Endothelial cell of umbilical vein (primary cell): ENCODE data around the gene GSTO2. TPM values are rescaled to one million over a fixed set of nuclear protein-coding genes. Genes with fewer than 3 reads are reported as not detected.

ENCODE experiments used
- BruUV-seq: library from RNA; stranded (reverse); fragments of 400-500 nt; replicated peaks from 2 replicates; lab custom pipeline; 2021; lab: Mats Ljungman, UMichigan
- CTCF ChIA-PET: fragments of 300-600, 350-600 bp; sonication (Branson Sonifier 250); formaldehyde crosslinking; loops from one replicate; lab custom pipeline; 2021; ENCODE audit warnings: antibody characterized with exemption, inconsistent platforms; lab: Charles Lee
- POLR2A ChIA-PET: fragments of 300-600, 350-600 bp; sonication (Branson Sonifier 250); formaldehyde crosslinking; loops from one replicate; lab custom pipeline; 2021; ENCODE audit warnings: antibody characterized with exemption, inconsistent platforms; lab: Charles Lee
- DNase-seq: peaks from one replicate; pipeline ENCODE4 v3.0.0-alpha.2; 2011; ENCODE audit warnings: low read depth, low spot score
- FAIRE-seq: peaks from 2 replicates; lab custom pipeline; 2011; peaks lifted over from hg19 to GRCh38; lab: Jason Lieb, UNC
- H2AFZ ChIP-seq: 2 replicates; pipeline ENCODE4 v1.6.0; 2012; ENCODE audit warnings: low read depth, low read length, control low read depth, inconsistent platforms
- H3K27ac ChIP-seq: 2 replicates; pipeline ENCODE4 v1.5.1; 2011; ENCODE audit warnings: low read depth, mild to moderate bottlenecking, control low read depth, low read length, moderate library complexity; ENCODE audit not compliant: insufficient read depth
- H3K27me3 ChIP-seq, 2 experiments: 2 replicates each; pipeline versions ENCODE4 v1.6.0 to v1.6.1; 2011; ENCODE audit warnings: low read length in 2 of 2, mixed read lengths in 1 of 2; ENCODE audit not compliant: control insufficient read depth in 2 of 2, insufficient read depth in 2 of 2
- H3K36me3 ChIP-seq, 2 experiments: 2 replicates in 1 of 2; 3 replicates in 1 of 2; pipeline ENCODE4 v1.5.1; 2011; ENCODE audit warnings: low read length in 2 of 2, mild to moderate bottlenecking in 1 of 2, moderate library complexity in 1 of 2; ENCODE audit not compliant: control insufficient read depth in 2 of 2, insufficient read depth in 2 of 2; ENCODE audit errors: extremely low read depth in 1 of 2
- H3K4me1 ChIP-seq: 3 replicates; pipeline ENCODE4 v1.5.1; 2011; ENCODE audit warnings: mild to moderate bottlenecking, low read length; ENCODE audit not compliant: control insufficient read depth, insufficient read depth; ENCODE audit errors: extremely low read depth
- H3K4me2 ChIP-seq: 2 replicates; pipeline ENCODE4 v1.6.1; 2011; ENCODE audit warnings: low read length, control low read depth, mixed read lengths; ENCODE audit not compliant: insufficient read depth
- H3K4me3 ChIP-seq, 3 experiments: fragments of 200-600 bp in 1 of 3; sonication (generic), shearing (Covaris generic) in 1 of 3; replicated peaks in 1 of 3; 2 replicates each; pipeline ENCODE4 v1.5.1; 2011 to 2016; ENCODE audit warnings: control low read depth in 3 of 3, low read length in 3 of 3, mild to moderate bottlenecking in 2 of 3, inconsistent platforms in 1 of 3, low read depth in 1 of 3, moderate library complexity in 1 of 3; ENCODE audit not compliant: insufficient read depth in 1 of 3
- H3K79me2 ChIP-seq: 2 replicates; pipeline ENCODE4 v1.6.0; 2012; ENCODE audit warnings: low read length, inconsistent platforms; ENCODE audit not compliant: control insufficient read depth, insufficient read depth
- H3K9ac ChIP-seq: replicated peaks from 2 replicates; pipeline ENCODE3; 2011; ENCODE audit warnings: low read length, control low read depth; ENCODE audit not compliant: insufficient read depth; ENCODE audit errors: extremely low read depth
- H3K9me1 ChIP-seq: replicated peaks from 3 replicates; pipeline ENCODE4 v1.6.0; 2011; ENCODE audit warnings: mild to moderate bottlenecking, low read length; ENCODE audit not compliant: control insufficient read depth, insufficient read depth; ENCODE audit errors: extremely low read depth
- H3K9me3 ChIP-seq: replicated peaks from 2 replicates; pipeline ENCODE4 v1.5.1; 2012; ENCODE audit warnings: low read length, inconsistent platforms; ENCODE audit not compliant: control insufficient read depth, insufficient read depth
- H4K20me1 ChIP-seq: replicated peaks from 2 replicates; pipeline ENCODE3; 2011; ENCODE audit warnings: mild to moderate bottlenecking, low read length; ENCODE audit not compliant: control insufficient read depth, insufficient read depth; ENCODE audit errors: extremely low read depth
- EZH2 ChIP-seq: IDR thresholded peaks from 2 replicates; pipeline ENCODE4 v1.6.1; 2012; ENCODE audit warnings: borderline replicate concordance, low read depth, mild to moderate bottlenecking, moderate library complexity, low read length, inconsistent platforms; ENCODE audit not compliant: severe bottlenecking
- FOS ChIP-seq: IDR thresholded peaks from 2 replicates; pipeline ENCODE4 v1.6.1; 2011; ENCODE audit warnings: mild to moderate bottlenecking, low read length, moderate library complexity, borderline replicate concordance; ENCODE audit not compliant: insufficient read depth
- GATA2 ChIP-seq: IDR thresholded peaks from 2 replicates; pipeline ENCODE4 v1.7.0; 2011; ENCODE audit warnings: low read depth, mild to moderate bottlenecking, moderate library complexity, mixed read lengths, low read length; ENCODE audit not compliant: insufficient read length, insufficient read depth
- JUN ChIP-seq: IDR thresholded peaks from 2 replicates; pipeline ENCODE4 v1.6.1; 2011; ENCODE audit warnings: borderline replicate concordance, low read depth; ENCODE audit not compliant: insufficient read length, insufficient read depth
- MYC ChIP-seq: IDR thresholded peaks from one replicate; pipeline ENCODE4 v1.6.1; 2011; ENCODE audit warnings: mild to moderate bottlenecking, low read depth, low read length
- POLR2A ChIP-seq: IDR thresholded peaks from 2 replicates; pipeline ENCODE4 v1.6.1; 2012; ENCODE audit warnings: low read depth, mild to moderate bottlenecking, control low read depth, low read length
- POLR2AphosphoS5 ChIP-seq: IDR thresholded peaks from 2 replicates; pipeline ENCODE4 v1.6.1; 2012; ENCODE audit warnings: low read depth, mild to moderate bottlenecking, control low read depth, low read length, moderate library complexity; ENCODE audit not compliant: insufficient read depth
- dilution Hi-C: fragments of 300-500 bp; cut with MboI; formaldehyde crosslinking; loops from one replicate; pipeline ENCODE4 v1.15.0; 2019; ENCODE audit warnings: low sequenced_read_pairs; ENCODE audit not compliant: extremely low pct_ligation_motif_present
- intact Hi-C: fragments of 100-400 bp; cut with micrococcal nuclease; formaldehyde crosslinking; loops from one replicate; pipeline ENCODE4 v1.10.0; 2022
- polyA plus RNA-seq, 4 experiments: library from polyadenylated mRNA; depleted of rRNA in 3 of 4; stranded (reverse) in 3 of 4; unstranded in 1 of 4; fragments of >200 nt; gene quantifications; 2 replicates each; pipeline versions ENCODE4 v1.2.1 to v1.2.3, GENCODE V29; 2011 to 2012; ENCODE audit warnings: missing spikeins in 1 of 4
- total RNA-seq: library from RNA; stranded (reverse); gene quantifications from 2 replicates; pipeline ENCODE4 v1.2.3, GENCODE V29; 2021
- TF ChIP-seq, protein P1 (sequence below), 2 donors: IDR thresholded peaks; 1 replicate in 1 of 2; 2 replicates in 1 of 2; pipeline ENCODE4 v1.5.1; 2011; ENCODE audit warnings: low read length in 2 of 2, mild to moderate bottlenecking in 2 of 2, moderate library complexity in 2 of 2, control low read depth in 1 of 2, inconsistent platforms in 1 of 2, low read depth in 1 of 2; ENCODE audit not compliant: insufficient read depth in 1 of 2; ENCODE audit errors: extremely low read depth in 1 of 2
- TF ChIP-seq, protein P2 (sequence below): IDR thresholded peaks from 2 replicates; pipeline ENCODE4 v1.6.1; 2011; ENCODE audit not compliant: insufficient read depth, insufficient read length

The GSTO2 gene
- total and polyA plus RNA-seq, 2 donors (not counting 3 experiments of a cell fraction or from before 2014, with no cell fraction given): 0.84 to 1.4 TPM

DNA sequence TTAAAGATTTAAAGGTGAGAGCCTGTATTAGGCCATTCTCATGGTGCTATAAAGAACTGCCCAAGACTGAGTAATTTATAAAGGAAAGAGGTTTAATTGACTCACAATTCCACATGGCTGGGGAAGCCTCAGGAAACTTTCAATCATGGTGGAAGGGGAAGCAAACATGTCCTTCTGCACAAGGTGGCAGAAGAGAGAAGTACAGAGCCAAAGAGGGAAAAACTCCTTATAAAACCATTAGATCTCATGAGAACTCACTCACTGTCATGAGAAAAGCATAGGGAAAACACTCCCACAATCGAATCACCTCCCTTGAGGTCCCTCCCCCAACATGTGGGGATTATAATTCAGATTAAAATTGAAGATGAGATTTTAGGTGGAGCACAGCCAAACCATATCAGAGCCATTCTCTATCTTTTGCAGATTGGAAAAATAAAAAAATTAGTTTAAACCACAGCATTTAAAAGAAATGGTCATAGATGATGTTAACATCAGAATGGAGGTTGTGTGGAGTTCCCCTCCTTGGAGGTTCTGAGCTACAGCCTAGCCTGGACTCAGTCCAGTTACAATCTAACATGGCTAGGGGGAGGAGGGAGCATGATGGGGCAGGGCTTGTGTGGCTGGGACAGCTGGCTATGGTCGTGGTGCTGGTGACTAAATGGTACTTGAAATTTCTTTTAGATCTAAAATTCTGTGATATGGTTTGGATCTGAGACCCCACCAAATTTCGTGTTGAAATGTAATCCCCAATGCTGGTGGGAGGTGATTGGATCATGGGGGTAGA, 33.1 kb downstream of the GSTO2 start:
- ChIA-PET CTCF (no interaction called here), POLR2A (no interaction called here)
- Histone ChIP-seq H3K4me1 (peaks cover 31% of the 10 kb centered on the region), H3K4me2 (no peak overlapping the region), H3K9me3 (no peaks in the 10 kb centered on the region), H3K36me3 (no peaks in the 10 kb centered on the region), H2AFZ (no peak overlapping the region), H4K20me1 (no peaks in the 10 kb centered on the region), H3K27ac (no peak overlapping the region), H3K79me2 (no peaks in the 10 kb centered on the region), H3K9me1 (no peaks in the 10 kb centered on the region), H3K27me3 (no peaks in the 10 kb centered on the region), H3K4me3 (no peak overlapping the region), H3K9ac (no peak overlapping the region)
- no peak for TF ChIP-seq FOS
- TF ChIP-seq EZH2: no peak
- no peak for TF ChIP-seq POLR2A
- TF ChIP-seq, protein P1, sequence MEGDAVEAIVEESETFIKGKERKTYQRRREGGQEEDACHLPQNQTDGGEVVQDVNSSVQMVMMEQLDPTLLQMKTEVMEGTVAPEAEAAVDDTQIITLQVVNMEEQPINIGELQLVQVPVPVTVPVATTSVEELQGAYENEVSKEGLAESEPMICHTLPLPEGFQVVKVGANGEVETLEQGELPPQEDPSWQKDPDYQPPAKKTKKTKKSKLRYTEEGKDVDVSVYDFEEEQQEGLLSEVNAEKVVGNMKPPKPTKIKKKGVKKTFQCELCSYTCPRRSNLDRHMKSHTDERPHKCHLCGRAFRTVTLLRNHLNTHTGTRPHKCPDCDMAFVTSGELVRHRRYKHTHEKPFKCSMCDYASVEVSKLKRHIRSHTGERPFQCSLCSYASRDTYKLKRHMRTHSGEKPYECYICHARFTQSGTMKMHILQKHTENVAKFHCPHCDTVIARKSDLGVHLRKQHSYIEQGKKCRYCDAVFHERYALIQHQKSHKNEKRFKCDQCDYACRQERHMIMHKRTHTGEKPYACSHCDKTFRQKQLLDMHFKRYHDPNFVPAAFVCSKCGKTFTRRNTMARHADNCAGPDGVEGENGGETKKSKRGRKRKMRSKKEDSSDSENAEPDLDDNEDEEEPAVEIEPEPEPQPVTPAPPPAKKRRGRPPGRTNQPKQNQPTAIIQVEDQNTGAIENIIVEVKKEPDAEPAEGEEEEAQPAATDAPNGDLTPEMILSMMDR (IDR thresholded peaks at IDR 0.05; ENCODE audit: extremely low read depth in 1 of 2, insufficient read depth in 1 of 2, low read depth in 1 of 2, low read length in 2 of 2): no peak
- TF ChIP-seq, protein P2, sequence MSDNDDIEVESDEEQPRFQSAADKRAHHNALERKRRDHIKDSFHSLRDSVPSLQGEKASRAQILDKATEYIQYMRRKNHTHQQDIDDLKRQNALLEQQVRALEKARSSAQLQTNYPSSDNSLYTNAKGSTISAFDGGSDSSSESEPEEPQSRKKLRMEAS: no peak
- no peak for TF ChIP-seq JUN
- TF ChIP-seq GATA2: no peak
- TF ChIP-seq MYC: no peak
- TF ChIP-seq POLR2AphosphoS5: no peak
- DNase-seq (no peak), FAIRE-seq (no peak)
- BruUV-seq: no TSS peak
- dilution Hi-C loops (no loop called here), intact Hi-C loops (no loop called here)
